SK-MEL-5 (cell line): ENCODE measurements around the gene TRPV4. TPM values are rescaled to one million over a fixed set of nuclear protein-coding genes. Genes with fewer than 3 reads are reported as not detected.

Experiments used
- DNase-seq: peaks from one replicate; pipeline ENCODE4 v3.0.0-alpha.2; 2016; ENCODE audit warnings: low read depth, low spot score
- in situ Hi-C: cut with HindIII; loops from 2 replicates; pipeline ENCODE4 v1.10.0; 2016; ENCODE audit warnings: low sequenced_read_pairs, high pct_unique_total_duplicates, low pct_unique_long_range_greater_than_20kb
- total RNA-seq: library from RNA; depleted of rRNA; stranded (reverse); fragments of >200 nt; shearing (Covaris generic); gene quantifications from 2 replicates; pipeline ENCODE4 v1.2.3, GENCODE V29; 2014

TRPV4 gene
- total RNA-seq, 1 experiment from 2014 or later: 0.13 TPM

DNA sequence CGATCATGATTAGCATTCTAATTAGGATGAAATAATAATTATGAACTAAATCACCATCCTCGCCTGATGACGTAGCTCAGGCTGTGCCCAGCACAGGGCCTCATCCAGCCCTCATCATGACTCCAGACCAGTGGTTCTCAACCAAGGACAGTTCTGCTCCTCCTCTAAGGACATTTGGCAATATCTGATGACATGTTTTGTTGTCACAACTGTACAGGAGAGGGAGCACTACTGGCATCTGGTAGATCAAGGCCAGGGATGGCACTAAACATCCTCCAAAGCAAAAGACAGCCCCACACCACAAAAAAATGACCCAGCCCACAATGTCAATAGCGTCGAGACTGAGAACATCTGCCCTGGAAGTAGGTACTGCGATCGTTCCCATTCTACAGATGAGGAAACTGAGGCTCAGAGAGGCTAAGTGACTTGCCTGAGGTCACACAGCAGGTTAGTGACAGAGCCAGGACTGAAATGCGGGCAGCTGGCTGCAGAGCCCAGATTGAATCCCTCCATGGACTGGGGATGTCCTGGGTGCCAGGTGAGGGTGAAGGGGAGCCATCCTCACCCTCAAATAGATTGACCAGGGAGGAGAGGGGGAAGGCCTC lies 15.5 kb downstream of the TRPV4 start:
- in situ Hi-C loops: no loop called here
- no peak for DNase-seq

DNA sequence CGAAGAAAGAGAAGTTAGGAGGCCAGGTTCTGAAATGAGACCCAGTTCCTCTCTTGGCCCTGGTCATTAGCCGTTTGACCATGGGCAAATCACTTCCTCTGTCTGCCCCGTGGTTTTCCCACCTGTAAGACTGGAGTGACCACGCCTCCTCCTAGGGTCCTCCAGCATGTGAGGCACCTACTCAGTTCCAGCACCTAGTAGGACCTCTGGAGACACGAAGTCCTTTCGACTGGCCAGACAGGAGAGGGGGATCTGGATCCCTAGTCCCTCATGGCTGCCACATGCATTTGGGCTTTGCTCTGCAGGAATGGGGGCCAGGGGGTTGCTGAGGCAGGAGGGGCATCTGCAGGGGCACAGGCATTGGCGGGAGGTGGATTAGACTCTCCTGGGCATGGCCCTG lies 16.3 kb downstream of the TRPV4 start:
- in situ Hi-C loops: no loop called here

DNA sequence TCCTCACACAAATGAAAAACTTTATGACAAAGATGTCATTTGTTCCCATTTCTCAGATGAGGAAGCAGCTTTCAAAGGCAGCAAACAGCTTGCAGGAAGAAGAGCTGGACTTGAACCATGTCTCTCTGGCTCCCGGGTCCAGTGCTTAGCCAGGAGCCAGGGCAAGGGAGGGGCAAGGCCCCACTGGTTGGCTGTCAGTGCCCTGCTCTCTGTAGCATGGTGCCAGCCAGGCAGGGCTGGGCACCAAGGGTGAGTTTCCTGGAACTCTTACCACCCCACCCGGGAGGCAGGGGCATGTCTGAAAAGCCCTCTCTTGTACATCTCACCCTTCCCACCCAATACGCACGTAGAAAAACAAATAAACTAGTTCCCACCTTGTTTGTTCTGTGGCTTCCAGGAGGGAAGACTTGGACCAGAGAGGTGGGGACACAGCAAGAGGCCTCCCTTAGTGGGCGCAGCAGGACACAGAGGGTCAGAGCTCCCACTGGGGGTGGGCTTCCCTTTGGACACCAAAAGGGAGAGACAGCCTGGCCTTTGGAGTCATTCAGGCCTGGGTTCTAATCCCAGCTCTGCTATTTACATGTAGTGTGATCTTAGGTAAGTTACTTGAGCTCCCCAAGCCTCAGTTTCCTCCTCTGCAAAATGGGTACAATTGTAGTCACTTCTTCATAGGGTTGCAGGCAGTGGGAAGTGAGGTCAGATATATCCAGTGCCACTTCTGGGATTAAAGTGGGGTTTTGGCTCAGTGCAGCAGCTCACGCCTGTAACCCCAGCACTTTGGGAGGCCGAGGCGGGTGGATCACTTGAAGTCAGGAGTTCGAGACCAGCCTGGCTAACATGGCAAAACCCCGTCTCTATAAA lies 17.2 kb downstream of the TRPV4 start:
- in situ Hi-C loops: no loop called here
- peak; percentile 13 for DNase-seq

More for the DNA sequence above, 16.3 kb downstream of the TRPV4 start:
- DNase-seq: no peak

DNA sequence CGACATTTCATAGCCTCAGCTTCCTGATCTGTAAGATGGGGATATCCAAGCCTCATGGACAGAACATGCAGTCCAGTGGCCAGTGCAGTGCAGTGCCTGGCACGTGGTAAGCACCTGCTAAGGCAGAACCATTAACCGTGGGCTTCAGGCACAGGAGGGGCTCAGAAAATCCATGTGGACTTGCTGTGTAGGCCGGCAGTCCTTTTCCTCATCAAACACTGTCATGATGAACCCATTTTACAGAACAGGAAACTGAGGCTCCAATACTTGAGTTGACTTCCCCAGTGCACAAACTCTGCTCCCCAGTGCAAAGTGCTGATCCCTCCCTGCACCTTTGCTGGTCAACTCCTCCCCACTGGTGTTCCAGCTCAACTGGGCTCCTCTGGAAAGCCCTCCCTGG lies 18.0 kb downstream of the TRPV4 start:
- in situ Hi-C loops: no loop called here
- no peak for DNase-seq

DNA sequence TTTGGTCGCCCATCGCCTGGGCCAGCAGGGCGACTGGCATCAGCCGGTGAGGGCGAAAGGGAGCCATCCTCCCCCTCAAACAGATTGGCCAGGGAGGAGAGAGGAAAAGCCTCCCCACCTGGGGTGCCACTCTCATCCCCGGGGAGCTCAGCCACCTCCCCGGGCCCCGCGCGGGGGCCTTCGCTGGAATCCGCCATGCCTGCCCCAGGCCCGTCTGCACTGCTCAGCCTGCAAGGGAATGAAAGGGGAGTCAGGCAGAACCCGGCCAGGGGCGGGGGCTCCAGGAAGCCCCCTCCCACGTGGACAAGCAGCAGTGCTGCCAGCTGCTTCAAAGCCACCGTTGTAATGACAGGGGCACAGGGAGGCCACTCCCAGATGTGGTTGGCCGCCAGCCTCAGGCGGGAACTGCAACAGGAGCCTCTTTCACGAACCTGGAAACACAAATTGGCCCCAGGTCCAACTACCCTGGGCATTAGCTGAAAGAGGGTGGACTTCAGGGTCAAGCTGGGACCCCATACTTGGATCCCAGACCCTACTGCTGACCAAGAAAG lies 18.5 kb downstream of the TRPV4 start:
- in situ Hi-C loops: no loop called here

DNA sequence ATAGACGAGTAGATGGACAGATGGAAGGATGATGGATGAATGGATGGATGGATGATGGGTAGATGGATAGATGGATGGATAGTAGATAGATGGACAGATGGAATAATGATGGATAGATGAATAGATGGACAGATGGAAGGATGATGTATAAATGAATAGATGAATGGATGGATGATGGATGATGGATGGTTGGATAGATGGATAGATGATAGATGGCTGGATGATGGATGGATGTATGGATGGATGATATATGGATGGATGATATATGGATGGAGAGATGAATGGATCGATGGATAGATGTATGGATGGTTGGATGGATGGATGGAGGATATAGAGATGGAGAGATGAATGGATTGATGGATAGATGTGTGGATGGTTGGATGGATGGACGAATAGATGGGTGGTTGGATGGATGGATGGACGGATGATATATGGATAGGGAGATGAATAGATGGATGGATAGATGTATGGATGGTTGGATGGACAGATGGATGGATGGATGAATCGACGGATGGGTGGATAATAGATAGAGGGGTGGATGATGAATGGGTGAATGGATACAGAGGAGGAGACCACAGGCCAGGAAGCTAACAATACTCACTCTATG lies 19.3 kb downstream of the TRPV4 start:
- no peak for DNase-seq
- in situ Hi-C loops: no loop called here

More for the DNA sequence above, 18.5 kb downstream of the TRPV4 start:
- no peak for DNase-seq

DNA sequence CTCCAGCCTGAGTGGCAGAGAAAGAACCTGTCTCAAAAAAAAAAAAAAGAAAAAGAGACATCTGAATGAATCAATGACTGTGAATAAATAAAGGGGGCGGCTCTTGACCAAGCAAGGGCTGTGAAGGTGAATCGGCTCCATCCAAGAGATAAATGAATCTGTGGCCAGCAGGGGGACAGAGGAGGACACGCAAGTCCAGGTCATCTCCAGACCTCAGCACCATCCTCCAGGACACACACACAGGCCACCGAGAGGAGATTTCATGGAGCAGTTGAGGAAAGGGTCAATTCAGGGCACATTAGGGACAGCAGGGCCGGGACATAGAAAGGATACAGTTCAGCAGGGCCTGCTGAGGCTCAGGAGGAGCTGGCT lies 21.6 kb downstream of the TRPV4 start:
- in situ Hi-C loops: no loop called here
- DNase-seq: peak; percentile 22

DNA sequence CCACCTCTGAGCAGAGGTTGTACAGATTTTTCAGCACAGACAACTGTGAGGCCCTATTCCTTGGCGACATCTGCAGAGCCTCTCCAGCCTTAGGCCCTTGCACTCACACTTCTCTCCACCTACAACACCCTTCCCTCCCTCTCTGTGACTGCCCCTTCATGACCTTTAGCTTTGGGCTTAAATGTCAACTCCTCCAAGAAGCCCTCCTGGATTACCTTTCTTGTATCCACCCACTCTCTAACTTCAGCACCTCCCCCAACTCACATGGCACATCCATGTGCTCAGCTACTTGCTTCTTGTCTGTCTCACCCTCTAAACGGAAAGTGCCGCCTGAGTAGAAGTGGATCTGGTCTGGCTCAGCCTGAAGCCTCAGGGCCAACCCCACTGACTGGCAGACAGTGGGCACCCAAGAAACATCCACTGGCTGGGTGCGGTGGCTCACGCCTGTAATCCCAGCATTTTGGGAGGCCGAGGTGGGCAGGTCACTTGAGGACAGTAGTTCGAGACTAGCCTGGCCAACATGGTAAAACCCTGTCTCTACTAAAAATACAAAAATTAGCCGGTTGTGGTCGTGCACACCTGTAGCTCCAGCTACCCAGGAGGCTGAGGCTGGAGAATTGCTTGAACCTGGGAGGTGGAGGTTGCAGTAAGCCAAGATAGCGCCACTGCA lies 22.1 kb downstream of the TRPV4 start:
- DNase-seq: no peak
- in situ Hi-C loops: no loop called here

DNA sequence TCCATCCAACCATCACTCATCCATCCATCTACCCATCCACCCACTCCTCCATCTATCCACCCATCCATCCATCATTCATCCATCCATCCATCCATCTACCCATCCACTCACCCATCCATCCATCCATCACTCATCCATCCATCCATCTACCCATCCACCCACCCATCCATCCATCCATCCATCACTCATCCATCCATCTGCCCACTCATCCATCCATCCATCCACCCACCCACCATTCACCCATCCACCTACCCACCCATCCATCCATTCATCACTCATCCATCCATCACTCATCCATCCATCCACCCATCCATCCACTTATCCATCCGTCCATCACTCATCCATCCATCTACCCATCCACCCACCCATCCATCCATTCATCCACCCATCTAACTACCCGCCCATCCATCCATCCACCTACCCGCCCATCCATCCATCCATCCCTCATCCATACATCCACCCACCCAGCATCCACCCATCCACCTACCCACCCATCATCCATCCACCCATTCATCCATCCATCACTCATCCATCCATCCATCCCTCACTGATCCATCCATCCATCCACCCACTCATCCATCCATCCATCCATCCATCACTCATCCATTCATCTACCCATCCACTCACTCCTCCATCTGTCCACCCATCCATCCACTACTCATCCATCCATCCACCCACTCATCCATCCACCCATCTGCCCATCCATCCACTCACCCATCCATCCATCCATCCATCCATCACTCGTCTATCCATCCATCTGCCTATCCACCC lies 24.1 kb downstream of the TRPV4 start:
- in situ Hi-C loops: no loop called here
- DNase-seq: no peak

DNA sequence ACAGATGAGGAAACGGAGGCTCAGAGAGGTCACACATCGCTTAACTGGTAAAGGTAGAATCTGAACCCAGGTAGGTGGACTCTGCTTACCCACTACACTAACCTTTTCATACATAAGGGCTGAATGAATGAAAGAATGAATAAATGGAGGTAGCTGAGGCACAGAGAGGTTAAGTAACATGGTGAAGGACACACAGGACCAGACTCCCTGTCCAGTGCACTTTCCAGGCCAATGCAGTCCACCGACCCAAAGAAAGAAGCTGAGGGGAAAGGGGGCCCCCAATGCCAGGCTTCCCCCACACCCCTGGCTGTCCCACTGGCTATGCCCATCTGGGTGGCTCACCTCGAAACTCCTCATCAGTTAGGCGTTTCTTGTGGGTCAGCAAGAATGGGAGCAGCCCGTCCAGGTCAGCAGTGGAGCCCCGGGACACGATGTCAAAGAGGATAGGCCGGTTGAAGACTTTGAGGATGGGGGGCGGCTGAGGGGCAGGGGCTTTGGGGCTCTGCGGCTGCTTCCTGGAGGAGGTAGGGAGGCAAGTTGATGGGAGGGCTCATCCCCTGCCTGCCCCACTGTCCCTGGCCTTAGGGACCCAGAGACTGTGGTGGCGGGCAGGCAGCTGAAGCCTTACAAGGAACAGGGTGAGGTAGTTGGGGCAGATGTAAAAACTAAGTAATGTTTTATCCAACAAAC lies 25.1 kb downstream of the TRPV4 start:
- in situ Hi-C loops: no loop called here
- no peak for DNase-seq

DNA sequence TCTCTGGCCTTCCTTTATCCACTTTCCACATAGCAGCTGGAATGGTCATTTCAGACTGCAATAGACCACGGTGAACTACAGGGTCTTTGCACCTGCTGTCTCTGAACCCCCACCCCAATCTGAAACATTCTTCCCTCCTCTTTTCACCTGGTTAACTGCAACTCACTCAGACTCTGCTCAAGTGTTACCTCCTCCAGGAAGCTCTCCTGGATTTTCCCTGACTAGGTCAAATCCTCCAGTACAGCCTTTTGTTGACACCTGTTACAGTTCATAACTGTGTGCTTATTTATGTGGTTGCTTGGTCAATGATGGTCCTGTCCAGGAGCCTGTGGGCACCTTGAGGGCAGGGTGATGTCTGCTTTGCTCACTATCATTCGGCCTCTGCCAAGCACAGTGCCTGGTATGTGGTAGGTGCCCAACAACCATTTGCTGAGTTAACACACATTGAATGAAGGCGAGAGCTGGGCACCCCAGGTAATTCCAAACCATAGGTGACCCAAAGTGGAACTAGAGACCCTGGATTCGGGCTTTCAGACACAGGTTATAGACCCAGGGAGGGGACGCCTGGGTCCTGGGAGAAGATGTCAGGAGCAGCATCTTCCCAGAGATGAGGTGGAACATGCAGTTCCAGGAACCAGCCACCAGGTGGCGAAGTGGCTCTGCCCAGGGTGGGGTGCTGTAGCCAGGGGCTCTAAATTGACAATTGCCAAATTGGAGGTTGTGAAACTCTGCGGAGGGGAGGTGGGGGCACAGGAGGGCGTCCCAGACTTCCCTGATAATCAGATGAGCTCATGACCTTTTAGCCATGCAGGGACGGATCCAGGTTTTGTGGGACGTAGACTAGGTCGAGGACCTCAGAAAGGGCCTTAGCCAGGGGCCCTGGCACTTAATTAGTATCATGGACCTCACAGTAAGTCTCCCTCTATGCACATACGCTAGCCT lies 28.1 kb downstream of the TRPV4 start:
- DNase-seq: peak; percentile 59
- in situ Hi-C loops: no loop called here

DNA sequence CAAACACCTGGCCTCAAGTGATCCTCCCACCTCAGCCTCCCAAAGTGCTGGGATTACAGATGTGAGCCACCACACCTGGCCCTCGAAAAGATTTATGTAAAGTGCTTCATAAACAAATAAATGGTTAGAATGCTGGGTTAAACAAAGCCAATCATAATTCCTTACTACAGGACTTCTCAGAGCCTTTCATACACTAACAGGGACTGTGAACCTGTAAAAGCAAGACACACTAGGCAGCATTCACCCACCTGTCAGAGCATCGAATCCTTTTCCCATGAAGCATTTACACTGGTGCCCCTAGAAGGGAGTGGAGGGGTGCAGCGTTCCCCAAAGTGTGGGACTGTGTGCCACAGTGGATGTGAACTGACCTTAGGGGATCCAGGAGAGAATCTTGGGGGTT lies 29.5 kb downstream of the TRPV4 start:
- in situ Hi-C loops: no loop called here
- no peak for DNase-seq

DNA sequence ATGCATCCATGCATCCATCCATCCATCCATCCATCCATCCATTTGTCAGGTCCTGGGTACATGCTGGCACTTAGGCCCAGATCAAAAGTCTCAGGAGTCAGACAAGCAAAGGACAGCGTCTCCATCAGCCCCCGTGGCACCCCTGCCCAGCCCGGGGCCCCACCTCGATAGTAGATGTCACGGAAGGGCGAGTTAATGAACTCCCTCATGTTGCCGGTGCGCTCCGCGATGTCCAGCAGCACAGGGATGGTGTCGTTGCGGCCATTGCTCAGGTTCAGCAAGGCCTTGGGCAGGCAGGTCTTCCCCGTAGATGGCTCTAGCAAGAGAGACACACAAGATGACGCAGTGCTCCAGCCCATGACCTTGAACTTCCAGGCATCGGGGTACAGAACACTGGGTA lies 30.4 kb downstream of the TRPV4 start:
- in situ Hi-C loops: no loop called here
- no peak for DNase-seq

DNA sequence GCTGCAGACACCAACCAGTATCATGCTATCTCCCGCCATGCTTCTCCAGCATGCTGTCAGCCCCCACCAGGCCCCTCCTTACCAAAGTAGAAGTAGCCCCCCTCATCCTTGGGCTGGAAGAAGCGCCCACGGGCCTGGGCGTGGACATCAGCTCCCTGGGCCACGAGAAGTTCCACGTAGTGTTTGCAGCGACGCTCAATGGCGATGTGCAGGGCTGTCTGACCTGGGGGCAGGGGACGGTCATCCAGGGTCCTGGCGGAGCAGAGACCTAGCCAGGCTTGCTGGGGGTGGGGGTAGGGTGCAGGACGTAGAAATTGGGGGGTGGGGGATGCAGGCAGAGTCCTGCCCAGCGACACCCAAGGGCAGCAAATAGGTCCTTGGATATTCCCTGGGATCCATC lies 32.7 kb downstream of the TRPV4 start:
- no peak for DNase-seq
- in situ Hi-C loops: no loop called here

DNA sequence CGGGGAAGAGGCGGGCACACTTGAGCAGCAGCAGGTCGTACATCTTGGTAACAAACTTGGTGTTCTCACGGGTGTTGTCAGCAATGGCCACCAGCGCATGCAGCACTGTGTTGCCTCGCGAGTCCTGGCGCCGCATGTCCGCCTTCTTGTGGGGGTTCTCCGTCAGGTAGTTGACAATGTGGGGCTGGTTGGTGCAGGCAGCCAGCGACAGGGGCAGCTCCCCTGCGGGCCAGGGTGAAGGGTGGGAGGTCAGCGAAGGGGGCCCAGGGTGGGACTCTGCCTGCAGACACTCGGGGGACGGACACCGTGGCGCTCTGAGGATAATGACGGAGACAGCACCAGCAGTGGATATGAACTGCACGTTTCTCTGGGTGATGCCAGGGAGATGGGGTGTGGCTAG lies 34.5 kb downstream of the TRPV4 start:
- in situ Hi-C loops: no loop called here
- DNase-seq: no peak
